GM19324 (cell line): ENCODE results near the gene IL13RA2.

Experiments used
- ATAC-seq: cut with Tn5 transposase; IDR thresholded peaks from one replicate; pipeline ENCODE4 v1.9.1; 2021; ENCODE audit warnings: mild to moderate bottlenecking, moderate library complexity; ENCODE audit not compliant: unreplicated experiment, low FRiP score

The IL13RA2 gene

DNA sequence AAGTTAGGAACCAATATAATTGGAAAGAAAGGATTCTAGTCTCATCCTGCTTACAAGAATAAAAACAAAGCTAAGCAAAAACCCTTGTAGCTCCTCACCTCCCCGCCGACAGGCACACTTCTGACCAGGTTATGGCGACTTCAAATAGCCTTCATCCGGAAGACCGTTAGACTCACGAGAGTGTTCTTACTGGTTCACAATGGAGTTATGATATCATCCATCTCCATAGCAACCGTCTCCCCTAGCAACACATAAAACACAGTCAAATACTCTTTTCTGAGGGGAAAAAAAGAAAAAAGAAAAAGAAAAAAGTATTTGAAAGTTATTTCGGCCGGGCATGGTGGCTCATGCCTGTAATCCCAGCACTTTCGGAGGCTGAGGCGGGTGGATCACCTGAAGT lies at the start of gene IL13RA2:
TSS of gene IL13RA2 (minus strand) at position 162 of the 400 bp plus-strand sequence. CDS start 347 bp downstream, outside the sequence.
- ATAC-seq, result no peak

- no peak for ATAC-seq
These were observed 47.9 kb upstream of the IL13RA2 start for GRCh38 chrX:115065304-115065703.

DNA sequence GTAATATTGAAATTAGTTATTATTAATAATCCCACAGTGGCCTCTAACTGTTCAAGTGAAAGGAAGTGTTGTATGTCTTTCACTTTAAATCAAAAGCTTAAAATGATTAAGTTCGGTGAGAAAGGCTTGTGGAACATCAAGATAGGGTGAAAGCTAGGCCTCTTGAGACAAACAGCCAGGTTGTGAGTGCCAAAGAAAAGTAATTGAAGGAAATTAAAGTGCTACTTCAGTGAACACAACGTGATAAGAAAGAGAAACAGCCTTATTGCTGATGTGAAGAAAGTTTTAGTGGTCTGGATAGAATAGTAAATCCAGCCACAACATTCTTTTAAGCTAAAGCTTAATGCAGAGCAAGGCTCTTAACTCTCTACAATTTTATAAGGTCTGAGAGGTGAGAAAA lies 42.6 kb upstream of the IL13RA2 start:
- ATAC-seq, result no peak

DNA sequence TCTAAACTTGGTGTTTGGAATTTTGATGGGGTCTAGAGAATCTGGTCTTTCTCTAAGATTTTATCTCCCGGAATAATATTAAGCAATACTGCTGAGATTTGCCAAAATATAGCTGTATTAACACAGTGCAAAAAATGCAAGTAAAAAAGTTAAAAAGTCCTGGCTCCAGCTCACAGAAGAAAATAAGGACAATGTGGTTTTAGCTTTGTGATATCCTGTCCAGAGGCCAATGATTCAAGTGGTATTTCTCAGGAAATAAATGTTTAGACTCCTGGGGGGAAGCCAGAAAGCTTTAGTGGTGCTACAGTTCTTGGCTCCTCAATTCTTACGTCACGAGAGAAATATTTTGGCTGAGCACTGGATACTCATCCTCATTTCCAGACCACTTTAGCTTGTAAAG lies 40.9 kb upstream of the IL13RA2 start:
- ATAC-seq, result no peak

GRCh38 chrX:115054876-115055275 lies 37.5 kb upstream of the IL13RA2 start:
- no peak for ATAC-seq

DNA sequence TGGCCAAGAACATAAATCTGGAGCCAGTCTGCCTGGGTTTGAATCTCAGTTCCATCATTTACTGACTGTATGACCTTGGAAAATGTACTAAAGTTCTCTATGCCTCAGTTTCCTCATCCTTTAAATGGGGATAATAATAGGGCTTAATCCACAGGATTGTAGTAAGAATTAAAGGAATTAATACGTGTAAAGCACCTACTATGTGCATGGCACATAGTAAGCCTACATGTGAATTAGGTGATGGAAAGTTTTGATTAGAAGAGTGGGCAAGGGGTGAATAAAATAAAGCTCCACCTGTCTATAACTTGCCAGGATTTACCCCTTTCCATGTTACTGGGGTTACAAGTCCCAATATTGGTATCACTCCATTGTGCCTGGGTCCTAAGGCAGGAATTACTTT lies 35.8 kb upstream of the IL13RA2 start:
- ATAC-seq, result no peak

DNA sequence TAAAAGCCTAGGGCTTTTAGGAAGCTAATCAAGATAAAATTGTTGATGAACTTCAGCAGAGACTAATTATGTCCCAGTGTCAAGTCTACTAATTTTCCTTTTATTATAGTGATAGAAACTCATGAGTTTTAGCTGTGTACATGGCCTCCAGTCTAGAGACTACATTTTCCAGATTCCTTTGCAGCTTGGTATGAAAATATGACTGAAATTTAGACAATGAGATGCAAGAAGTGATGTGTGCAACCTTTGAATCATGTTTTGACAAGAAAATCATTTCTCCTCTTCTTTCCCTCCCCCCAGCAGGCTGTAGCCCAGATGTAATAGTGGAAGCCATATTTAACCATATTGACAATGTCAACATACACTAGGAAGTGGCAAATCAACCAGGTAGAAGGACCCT lies 30.3 kb upstream of the IL13RA2 start:
- no peak for ATAC-seq

GRCh38 chrX:115047181-115047580 lies 29.8 kb upstream of the IL13RA2 start:
- ATAC-seq, result no peak

DNA sequence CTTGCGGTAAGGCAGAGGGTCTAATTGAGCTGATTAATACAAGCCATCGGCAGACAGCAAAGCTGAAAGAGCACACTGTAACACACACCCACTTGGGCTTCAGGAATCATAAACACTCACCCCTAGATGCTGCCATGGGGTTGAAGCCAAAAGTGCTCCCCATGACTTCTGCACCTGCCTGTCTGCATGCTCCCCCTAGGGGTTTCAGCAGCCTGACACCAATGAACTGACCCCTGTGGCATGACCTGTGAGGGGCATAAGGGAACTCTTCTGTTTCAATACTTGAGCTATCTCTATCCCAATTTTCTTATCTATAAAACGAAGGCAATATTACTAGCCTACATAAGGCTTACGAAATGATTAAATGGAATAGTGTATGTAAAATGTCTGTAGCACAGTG lies 23.0 kb upstream of the IL13RA2 start:
- ATAC-seq, result no peak

- no peak for ATAC-seq
These were observed 21.0 kb upstream of the IL13RA2 start for GRCh38 chrX:115038406-115038805.

DNA sequence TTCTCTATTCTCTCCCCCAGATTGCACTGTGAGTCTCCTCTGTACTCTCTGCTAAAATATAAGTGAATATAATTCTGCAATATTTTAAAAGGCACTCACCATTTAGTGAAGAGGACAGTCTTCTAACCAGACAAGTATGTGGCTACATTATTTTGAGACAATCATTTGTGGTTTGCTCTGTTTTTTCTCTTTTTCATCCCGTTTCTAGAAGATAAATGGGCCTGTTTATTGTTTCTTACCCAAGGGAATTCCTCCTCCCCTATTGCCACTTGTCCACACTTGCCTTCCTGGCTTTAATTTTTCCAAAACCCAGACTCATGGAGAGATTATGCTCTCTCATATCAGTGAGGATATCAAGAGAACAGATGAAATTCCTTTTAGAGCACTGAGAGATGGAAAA lies 18.6 kb upstream of the IL13RA2 start:
- no peak for ATAC-seq

DNA sequence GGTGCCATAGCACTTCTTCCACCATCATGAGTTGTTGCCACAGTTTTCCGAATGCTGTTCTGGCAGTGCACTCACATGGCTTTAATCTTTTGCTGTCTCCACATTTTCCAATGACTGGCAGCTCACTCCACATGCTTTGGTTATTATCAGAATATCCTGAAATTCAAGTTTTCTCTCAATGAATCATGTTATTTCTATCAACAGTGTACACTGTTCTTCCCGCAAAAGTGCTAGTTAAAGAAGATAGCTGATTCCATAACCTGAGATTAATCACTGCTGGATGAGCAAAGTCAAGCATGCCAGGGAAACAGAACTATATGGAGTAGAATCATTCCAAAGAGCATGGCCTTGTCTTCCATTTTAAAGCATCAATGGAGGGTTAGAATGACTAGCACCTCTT lies 14.6 kb upstream of the IL13RA2 start:
- no peak for ATAC-seq

GRCh38 chrX:115030625-115031024 lies 13.2 kb upstream of the IL13RA2 start:
- ATAC-seq, result no peak

DNA sequence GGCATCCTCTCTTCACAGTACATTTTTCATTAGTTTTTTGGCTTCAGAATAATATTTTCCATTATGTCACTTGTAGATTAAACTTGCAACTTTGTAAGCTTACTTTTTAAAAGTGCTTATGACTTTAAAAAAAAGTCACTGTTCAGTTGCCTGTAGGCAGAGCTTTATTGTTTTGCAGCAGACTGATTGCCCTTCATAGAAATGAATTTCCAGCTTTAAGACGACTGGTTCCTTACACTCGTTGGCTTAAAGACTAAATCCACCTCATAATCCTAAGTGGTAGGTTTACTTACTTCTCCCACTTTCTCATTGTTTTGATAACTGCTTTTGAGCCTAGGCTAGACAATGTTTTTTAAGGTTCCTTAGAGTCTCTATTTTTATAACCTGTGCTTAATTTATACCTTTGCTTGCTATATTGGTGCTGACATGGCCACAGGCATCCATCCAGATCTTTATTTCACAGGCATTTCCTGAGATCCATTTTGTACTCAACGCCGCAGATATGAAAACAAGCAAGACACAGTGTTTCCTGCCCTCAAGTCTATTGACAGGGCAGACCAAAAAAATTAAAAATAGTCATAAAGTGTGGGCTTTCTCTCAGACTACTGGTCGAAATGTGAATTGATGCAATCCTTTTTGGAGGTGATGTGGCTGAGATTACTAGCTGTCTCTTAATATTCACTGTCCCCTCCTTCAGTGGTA lies 12.6 kb upstream of the IL13RA2 start:
- no peak for ATAC-seq

DNA sequence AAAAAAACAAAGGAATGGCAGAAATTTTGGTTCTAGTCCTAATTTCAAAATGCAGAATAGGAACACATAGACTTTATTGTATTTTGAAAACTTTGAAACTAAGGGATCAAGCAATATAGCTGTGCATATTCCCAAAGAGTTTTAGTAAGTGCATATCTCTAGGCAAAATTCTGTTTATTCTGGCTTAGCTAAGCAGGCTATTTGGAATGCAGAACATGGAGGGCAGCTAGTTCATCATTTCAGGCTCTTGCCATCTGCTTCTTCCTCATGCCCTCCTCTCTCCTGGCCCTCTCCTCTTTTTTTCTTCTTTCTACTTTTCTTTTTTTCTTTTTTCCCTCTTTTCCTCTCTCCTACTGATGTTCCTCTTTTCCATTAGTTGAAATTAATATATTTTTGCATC lies 12.0 kb upstream of the IL13RA2 start:
- no peak for ATAC-seq

DNA sequence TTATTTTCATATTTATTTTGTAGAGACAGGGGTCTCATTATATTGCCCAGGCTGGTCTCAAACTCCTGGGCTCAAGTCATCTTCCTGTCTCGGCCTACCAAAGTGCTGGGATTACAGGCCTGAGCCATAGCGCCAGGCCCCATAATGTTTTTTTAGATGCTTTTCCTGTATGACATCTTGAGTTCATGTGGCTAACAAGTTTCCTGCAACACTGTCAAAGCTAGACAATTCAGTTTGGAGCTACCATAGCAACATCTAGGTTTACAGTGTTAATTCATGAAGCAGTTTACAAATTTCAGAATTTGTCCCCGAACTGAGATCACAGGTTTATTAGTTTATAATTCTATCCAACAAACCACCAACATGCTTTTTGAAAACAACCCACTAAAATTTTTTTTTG lies 6.4 kb upstream of the IL13RA2 start:
- ATAC-seq, result no peak

- no peak for ATAC-seq
These were observed 5.7 kb upstream of the IL13RA2 start for GRCh38 chrX:115023139-115023538.

- ATAC-seq, result no peak
These were observed 3.7 kb upstream of the IL13RA2 start for GRCh38 chrX:115021121-115021520.

DNA sequence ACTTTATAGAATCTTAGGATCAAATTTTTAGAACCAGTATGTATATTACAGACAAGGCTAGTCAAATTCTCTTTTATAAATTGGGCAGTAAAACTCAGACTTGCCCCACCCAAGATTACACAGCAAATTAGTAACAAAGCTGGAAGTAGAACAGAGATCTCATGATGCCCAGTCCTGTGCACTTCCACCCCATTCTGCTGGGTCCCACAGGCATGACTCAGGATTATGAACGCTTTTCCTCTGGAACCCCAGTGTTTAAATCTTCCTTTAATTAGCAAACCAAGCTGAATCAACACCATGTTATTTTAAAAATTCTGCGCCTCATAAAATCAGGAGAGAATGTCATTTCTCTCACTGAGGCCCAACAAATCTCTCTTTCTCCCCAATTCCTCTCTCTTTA lies 1.5 kb upstream of the IL13RA2 start:
- no peak for ATAC-seq

DNA sequence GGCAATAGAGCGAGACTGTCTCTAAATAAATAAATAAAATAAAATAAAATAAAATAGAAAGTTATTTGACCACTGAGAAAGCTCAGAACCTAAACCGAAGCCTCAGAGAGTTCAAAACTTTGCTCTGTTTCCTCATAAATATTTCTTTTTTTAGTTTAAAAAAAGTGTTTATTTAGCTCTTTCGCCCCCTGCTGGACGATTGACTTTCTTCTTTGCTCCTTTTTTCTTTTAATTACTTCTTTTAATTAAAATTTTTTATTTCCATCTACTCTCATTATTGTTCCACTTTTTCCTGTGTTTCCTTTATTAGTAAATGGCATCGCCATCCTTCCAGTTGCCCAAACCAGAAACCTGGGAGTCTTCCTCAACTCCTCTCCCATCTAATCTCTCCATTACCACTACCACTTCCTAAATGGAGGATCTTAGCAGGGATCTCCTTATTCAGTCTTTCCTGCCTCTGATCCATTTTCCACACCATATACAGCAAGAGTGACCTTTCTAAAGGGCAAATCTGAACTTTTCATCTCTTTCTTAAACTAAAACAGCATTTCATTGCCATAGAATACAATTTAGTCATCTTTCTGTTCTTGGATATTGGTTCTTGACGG lies 728 bp upstream of the IL13RA2 start:
- ATAC-seq, result no peak

GRCh38 chrX:115013705-115014104 lies 3.7 kb downstream of the IL13RA2 start:
- ATAC-seq, result no peak

DNA sequence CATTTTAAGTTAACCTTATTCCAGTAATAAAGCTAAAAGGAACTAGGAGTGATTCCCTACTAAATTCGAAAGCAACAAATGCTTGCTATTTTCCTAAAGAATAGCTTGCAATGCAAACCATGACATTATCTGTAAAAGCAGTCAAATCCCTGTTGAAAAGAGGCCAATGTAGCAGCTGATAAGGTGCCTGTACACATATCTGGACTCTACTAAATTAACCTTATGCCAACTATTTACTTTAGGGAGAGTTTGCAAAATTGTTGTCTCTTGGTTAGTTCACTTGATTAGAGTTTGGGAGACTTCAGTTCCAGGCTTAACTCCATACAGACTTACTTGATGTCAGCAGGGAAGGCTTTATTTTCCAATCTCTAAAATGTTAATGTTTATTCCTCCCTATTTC lies 6.0 kb downstream of the IL13RA2 start:
- ATAC-seq, result no peak
